ENCODE data around the gene RPS6KB2.

GRCh38 chr11:67466962-67467771, 38.9 kb downstream of the RPS6KB2 start:
- TF ChIP-seq CTCF (IDR thresholded peaks at IDR 0.05) (no peak), POLR2A (IDR thresholded peaks at IDR 0.05) (no peak), EP300 (IDR thresholded peaks at IDR 0.05) (no peak)
